Ascending aorta (tissue), 2 donors: ENCODE data around the gene FOXP1. TPM values are rescaled to one million over a fixed set of nuclear protein-coding genes. Genes with fewer than 3 reads are reported as not detected.
A peak's percentile ranks its signal among the peaks of the same experiment; 100 is the strongest.

Source experiments
- DNase-seq, 2 donors: peaks; one replicate each; pipeline ENCODE4 v3.0.0-alpha.2; 2019; ENCODE audit warnings: low spot score in 2 of 2
- H3K27ac ChIP-seq, 2 donors: fragments of 200-600 bp; sonication (generic); one replicate each; pipeline ENCODE4 v1.5.1; 2016 to 2017; ENCODE audit warnings: mild to moderate bottlenecking in 1 of 2
- H3K27me3 ChIP-seq: fragments of 200-600 bp; sonication (generic); one replicate; pipeline ENCODE4 v1.5.1; 2017
- H3K36me3 ChIP-seq, 2 donors: fragments of 200-600 bp; sonication (generic); one replicate each; pipeline ENCODE4 v1.5.1; 2016
- H3K4me1 ChIP-seq, 2 donors: fragments of 200-600 bp; sonication (generic); one replicate each; pipeline ENCODE4 v1.5.1; 2016 to 2017; ENCODE audit warnings: mild to moderate bottlenecking in 1 of 2
- H3K4me3 ChIP-seq, 2 donors: fragments of 200-600 bp; sonication (generic); one replicate each; pipeline ENCODE4 v1.5.1; 2016 to 2017; ENCODE audit warnings: mild to moderate bottlenecking in 1 of 2
- H3K9me3 ChIP-seq, 2 donors: fragments of 200-600 bp; sonication (generic); one replicate each; pipeline ENCODE4 v1.5.1; 2016
- intact Hi-C: fragments of 100-400 bp; cut with DNase I; formaldehyde crosslinking; loops from one replicate; pipeline ENCODE4 v1.15.1; 2023
- total RNA-seq: library from RNA; depleted of rRNA; stranded (reverse); fragments of >200 nt; gene quantifications from one replicate; pipeline ENCODE4 v1.1.0, GENCODE V29; 2016
- TF ChIP-seq, protein P1 (sequence below), 3 experiments: fragments of 200-600 bp in 2 of 3; fragments of 450-650 bp in 1 of 3; sonication (generic) in 2 of 3; IDR thresholded peaks; one replicate each; pipeline ENCODE4 v1.5.1; 2016 to 2019; ENCODE audit warnings: antibody characterized with exemption in 3 of 3, mild to moderate bottlenecking in 1 of 3, moderate library complexity in 1 of 3

FOXP1 gene
- total RNA-seq, 1 donor from 2014 or later = 171 TPM

DNA sequence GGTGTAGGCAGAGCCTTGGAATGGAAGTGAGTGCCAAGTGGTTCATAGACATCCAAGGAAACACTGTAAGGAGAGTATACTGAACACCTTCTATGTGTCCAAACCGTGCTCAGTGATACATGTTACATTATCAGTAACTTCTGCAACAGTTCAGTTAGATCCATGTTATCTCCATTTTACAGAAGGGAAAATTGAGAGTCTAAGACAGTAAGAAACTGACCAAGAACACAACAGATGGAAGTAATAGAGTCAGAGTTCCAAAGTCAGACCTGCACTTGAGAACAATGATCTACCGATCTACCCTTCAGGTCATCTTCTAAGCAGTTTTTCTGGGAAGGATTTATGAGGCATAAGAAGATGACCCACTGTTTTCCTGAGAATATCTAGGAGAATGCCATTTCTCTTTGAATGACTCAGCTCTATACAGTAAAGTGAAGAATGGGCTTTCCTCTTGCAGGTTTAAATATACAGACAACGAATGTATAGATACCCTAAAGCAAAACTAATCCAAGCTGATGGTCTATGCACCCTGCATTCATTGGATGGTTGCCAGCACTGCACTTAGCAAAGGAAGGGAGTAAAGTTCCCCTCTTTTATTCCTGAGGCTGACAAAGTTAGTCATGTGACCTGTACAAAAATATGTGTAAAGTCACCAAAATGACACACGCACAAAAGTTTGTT, 667.0 kb downstream of the FOXP1 start:
- Histone ChIP-seq H3K27me3 (no peaks in the 10 kb centered on the region), H3K27ac (no peak overlapping the region), H3K9me3 (no peaks in the 10 kb centered on the region), H3K4me1 (peaks cover 0 to 11% of the 10 kb centered on the region in 2 donors), H3K36me3 (no peaks in the 10 kb centered on the region), H3K4me3 (no peak overlapping the region)
- no peak for DNase-seq
- intact Hi-C loops = no loop called here
- TF ChIP-seq, protein P1, sequence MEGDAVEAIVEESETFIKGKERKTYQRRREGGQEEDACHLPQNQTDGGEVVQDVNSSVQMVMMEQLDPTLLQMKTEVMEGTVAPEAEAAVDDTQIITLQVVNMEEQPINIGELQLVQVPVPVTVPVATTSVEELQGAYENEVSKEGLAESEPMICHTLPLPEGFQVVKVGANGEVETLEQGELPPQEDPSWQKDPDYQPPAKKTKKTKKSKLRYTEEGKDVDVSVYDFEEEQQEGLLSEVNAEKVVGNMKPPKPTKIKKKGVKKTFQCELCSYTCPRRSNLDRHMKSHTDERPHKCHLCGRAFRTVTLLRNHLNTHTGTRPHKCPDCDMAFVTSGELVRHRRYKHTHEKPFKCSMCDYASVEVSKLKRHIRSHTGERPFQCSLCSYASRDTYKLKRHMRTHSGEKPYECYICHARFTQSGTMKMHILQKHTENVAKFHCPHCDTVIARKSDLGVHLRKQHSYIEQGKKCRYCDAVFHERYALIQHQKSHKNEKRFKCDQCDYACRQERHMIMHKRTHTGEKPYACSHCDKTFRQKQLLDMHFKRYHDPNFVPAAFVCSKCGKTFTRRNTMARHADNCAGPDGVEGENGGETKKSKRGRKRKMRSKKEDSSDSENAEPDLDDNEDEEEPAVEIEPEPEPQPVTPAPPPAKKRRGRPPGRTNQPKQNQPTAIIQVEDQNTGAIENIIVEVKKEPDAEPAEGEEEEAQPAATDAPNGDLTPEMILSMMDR (IDR thresholded peaks at IDR 0.05) = no peak

DNA sequence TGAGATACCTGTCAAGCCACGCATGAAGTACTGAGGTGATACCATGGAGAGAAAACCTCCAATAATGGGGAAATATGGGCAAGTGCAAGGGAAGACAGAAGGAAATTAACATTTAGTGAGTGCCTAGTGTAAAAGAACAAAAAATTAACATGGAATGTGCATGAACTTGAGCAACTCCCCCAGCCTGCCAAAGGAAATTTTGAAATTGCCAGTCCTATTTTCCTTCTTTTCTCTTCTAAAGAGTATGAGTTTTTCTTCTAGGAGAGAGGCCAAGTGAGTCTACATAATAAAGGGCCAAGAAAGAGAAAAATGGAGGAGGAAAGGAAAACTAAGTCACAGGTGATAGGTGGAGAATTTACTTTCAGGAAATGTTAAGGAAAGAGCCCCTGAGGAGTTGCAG, 668.7 kb downstream of the FOXP1 start:
- Histone ChIP-seq H3K27ac (peak overlapping the region; percentile 36 to 48), H3K27me3 (no peaks in the 10 kb centered on the region), H3K4me3 (no peak overlapping the region), H3K9me3 (no peaks in the 10 kb centered on the region), H3K4me1 (peaks cover 0 to 8% of the 10 kb centered on the region in 2 donors), H3K36me3 (no peaks in the 10 kb centered on the region)
- intact Hi-C loops = no loop called here
- TF ChIP-seq, protein P1 (IDR thresholded peaks at IDR 0.05) = no peak
- no peak for DNase-seq

DNA sequence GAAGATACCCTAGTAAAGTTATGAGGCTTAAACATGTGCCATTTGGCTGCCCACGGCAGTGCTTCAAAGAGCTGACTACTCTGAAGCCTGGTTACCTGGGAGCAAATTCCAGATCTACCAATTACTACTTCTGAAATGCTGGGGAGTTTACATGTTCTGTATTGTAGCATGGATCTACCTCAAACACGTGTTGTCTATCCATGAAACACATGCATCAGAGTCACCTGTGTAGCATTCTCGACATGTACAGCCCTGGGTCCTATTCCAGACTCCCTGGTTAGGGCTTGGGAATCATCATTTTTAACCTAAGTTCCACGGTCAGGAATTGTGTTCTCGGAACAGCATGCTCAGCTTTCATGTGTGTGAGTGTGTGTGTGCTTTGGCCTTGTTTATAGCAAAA, 671.8 kb downstream of the FOXP1 start:
- DNase-seq = no peak
- TF ChIP-seq, protein P1 (IDR thresholded peaks at IDR 0.05) = no peak

DNA sequence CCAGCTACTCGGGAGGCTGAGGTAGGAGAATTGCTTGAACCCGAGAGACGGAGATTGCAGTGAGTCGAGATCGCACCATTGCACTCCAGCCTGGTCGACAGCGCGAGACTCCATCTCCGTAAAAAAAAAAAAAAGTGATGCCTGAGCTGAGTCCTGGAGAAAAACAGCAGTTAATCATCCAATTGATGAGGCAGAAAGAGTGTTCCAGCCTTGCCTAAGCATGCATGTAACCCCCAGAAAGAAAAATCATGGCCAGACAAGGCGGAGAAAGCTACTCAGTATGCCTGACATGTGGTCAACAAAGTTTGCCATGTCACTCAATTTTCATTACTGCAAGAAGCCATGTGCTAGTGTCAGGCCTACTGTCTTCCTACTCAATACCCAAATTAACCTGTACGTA, 678.0 kb downstream of the FOXP1 start:
- H3K9me3 ChIP-seq = no peaks in the 10 kb centered on the region
- TF ChIP-seq, protein P1 (IDR thresholded peaks at IDR 0.05) = no peak
- H3K36me3 ChIP-seq = no peaks in the 10 kb centered on the region
- H3K27ac ChIP-seq = no peak overlapping the region
- no peak overlapping the region for H3K4me3 ChIP-seq
- intact Hi-C loops = no loop called here
- H3K4me1 ChIP-seq = no peaks in the 10 kb centered on the region
- DNase-seq = no peak
- no peaks in the 10 kb centered on the region for H3K27me3 ChIP-seq

More for the DNA sequence above, 671.8 kb downstream of the FOXP1 start:
- H3K4me1 ChIP-seq = peaks cover 0 to 8% of the 10 kb centered on the region in 2 donors
- H3K36me3 ChIP-seq = no peaks in the 10 kb centered on the region
- no peak overlapping the region for H3K27ac ChIP-seq
- H3K4me3 ChIP-seq = no peak overlapping the region
- no peaks in the 10 kb centered on the region for H3K9me3 ChIP-seq
- intact Hi-C loops = no loop called here
- no peaks in the 10 kb centered on the region for H3K27me3 ChIP-seq

Other genes with a start within 250 kb of the FOXP1 start
- 4.4 TPM for gene EIF4E3, start 141.7 kb upstream of the FOXP1 start, total RNA-seq
- gene GPR27, start 170.1 kb upstream of the FOXP1 start, total RNA-seq = 2.4 TPM
- not detected for gene PROK2, start 201.4 kb upstream of the FOXP1 start, total RNA-seq